ENCODE data around the gene KAT2B.

DNA sequence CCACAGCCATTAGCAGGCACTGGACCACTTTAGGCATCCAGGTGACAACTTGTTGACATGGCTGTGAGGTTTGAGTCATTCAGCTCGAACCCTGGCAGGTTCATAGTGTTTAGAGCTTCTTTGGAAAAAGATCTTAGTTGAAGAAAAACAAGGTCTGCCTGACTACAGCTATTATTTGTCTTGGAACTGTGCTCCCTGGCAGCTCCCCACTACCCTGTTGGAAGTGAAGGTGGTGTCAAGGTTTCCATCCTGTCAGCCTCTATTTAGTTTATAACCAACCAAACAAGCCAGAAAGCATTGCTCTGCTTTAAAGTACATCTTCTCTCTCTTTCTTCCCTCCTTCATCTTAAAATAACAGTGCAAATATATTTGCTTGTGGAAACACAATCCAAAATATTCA, 56.8 kb downstream of the KAT2B start:
- TF ChIP-seq POLR2A (IDR thresholded peaks at IDR 0.05), result no peak
- TF ChIP-seq, protein P1, sequence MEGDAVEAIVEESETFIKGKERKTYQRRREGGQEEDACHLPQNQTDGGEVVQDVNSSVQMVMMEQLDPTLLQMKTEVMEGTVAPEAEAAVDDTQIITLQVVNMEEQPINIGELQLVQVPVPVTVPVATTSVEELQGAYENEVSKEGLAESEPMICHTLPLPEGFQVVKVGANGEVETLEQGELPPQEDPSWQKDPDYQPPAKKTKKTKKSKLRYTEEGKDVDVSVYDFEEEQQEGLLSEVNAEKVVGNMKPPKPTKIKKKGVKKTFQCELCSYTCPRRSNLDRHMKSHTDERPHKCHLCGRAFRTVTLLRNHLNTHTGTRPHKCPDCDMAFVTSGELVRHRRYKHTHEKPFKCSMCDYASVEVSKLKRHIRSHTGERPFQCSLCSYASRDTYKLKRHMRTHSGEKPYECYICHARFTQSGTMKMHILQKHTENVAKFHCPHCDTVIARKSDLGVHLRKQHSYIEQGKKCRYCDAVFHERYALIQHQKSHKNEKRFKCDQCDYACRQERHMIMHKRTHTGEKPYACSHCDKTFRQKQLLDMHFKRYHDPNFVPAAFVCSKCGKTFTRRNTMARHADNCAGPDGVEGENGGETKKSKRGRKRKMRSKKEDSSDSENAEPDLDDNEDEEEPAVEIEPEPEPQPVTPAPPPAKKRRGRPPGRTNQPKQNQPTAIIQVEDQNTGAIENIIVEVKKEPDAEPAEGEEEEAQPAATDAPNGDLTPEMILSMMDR (IDR thresholded peaks at IDR 0.05), result no peak
